HEK293T (cell line): ENCODE measurements around the gene PXMP2.
A peak's percentile ranks its signal among the peaks of the same experiment; 100 is the strongest.

Experiments
- CTCF ChIA-PET: fragments of 350-600 bp; formaldehyde crosslinking; extraction: SDS; loops from one replicate; lab custom pipeline; 2021; ENCODE audit warnings: antibody characterized with exemption, inconsistent platforms; lab: Yijun Ruan, JAX
- POLR2A ChIA-PET: fragments of 350-600 bp; formaldehyde crosslinking; extraction: SDS; loops from one replicate; lab custom pipeline; 2020; ENCODE audit warnings: antibody characterized with exemption, inconsistent platforms; lab: Yijun Ruan, JAX
- DNase-seq: peaks from one replicate; pipeline ENCODE4 v3.0.0; 2012; ENCODE audit warnings: mixed read lengths; ENCODE audit errors: extremely low spot score
- ARNT ChIP-seq: fragments of 450-650 bp; IDR thresholded peaks from 2 replicates; pipeline ENCODE4 v1.6.1; 2017; ENCODE audit warnings: mild to moderate bottlenecking
- BHLHE40 ChIP-seq: fragments of 450-650 bp; IDR thresholded peaks from 2 replicates; pipeline ENCODE4 v1.6.1; 2016; ENCODE audit warnings: mild to moderate bottlenecking, moderate library complexity, borderline replicate concordance
- CTBP1 ChIP-seq: fragments of 450-650 bp; IDR thresholded peaks from 2 replicates; pipeline ENCODE4 v1.6.1; 2016; ENCODE audit warnings: borderline replicate concordance
- ELF4 ChIP-seq: fragments of 450-650 bp; IDR thresholded peaks from 2 replicates; pipeline ENCODE4 v1.6.1; 2017; ENCODE audit warnings: antibody characterized with exemption
- FOXA1 ChIP-seq: fragments of 450-650 bp; IDR thresholded peaks from 2 replicates; pipeline ENCODE4 v1.6.1; 2016; ENCODE audit warnings: mild to moderate bottlenecking
- FOXK2 ChIP-seq: fragments of 450-650 bp; IDR thresholded peaks from 2 replicates; pipeline ENCODE4 v1.6.1; 2016; ENCODE audit warnings: mild to moderate bottlenecking
- FOXM1 ChIP-seq: fragments of 450-650 bp; IDR thresholded peaks from 2 replicates; pipeline ENCODE4 v1.6.1; 2017; ENCODE audit warnings: mild to moderate bottlenecking, borderline replicate concordance
- HDGF ChIP-seq: fragments of 450-650 bp; IDR thresholded peaks from 2 replicates; pipeline ENCODE4 v1.6.1; 2017; ENCODE audit warnings: antibody characterized with exemption, borderline replicate concordance
- L3MBTL2 ChIP-seq: fragments of 450-650 bp; conservative IDR thresholded peaks from 2 replicates; pipeline ENCODE4 v1.6.1; 2016; ENCODE audit warnings: mild to moderate bottlenecking
- LEF1 ChIP-seq: fragments of 450-650 bp; IDR thresholded peaks from 2 replicates; pipeline ENCODE4 v1.6.1; 2017; ENCODE audit warnings: mild to moderate bottlenecking, borderline replicate concordance
- NFRKB ChIP-seq: fragments of 450-650 bp; IDR thresholded peaks from 2 replicates; pipeline ENCODE4 v1.6.1; 2016; ENCODE audit warnings: mild to moderate bottlenecking, moderate library complexity
- SP1 ChIP-seq: fragments of 450-650 bp; IDR thresholded peaks from 2 replicates; pipeline ENCODE4 v1.6.1; 2017
- SUZ12 ChIP-seq: fragments of 450-650 bp; IDR thresholded peaks from 2 replicates; pipeline ENCODE4 v1.6.1; 2016; ENCODE audit warnings: mild to moderate bottlenecking
- TARDBP ChIP-seq: fragments of 450-650 bp; IDR thresholded peaks from 2 replicates; pipeline ENCODE4 v1.6.1; 2016
- ZNF384 ChIP-seq: fragments of 450-650 bp; IDR thresholded peaks from 2 replicates; pipeline ENCODE4 v1.6.1; 2016
- TF ChIP-seq, protein P1 (sequence below): fragments of 450-650 bp; IDR thresholded peaks from 2 replicates; pipeline ENCODE4 v1.6.1; 2016

Gene PXMP2

DNA sequence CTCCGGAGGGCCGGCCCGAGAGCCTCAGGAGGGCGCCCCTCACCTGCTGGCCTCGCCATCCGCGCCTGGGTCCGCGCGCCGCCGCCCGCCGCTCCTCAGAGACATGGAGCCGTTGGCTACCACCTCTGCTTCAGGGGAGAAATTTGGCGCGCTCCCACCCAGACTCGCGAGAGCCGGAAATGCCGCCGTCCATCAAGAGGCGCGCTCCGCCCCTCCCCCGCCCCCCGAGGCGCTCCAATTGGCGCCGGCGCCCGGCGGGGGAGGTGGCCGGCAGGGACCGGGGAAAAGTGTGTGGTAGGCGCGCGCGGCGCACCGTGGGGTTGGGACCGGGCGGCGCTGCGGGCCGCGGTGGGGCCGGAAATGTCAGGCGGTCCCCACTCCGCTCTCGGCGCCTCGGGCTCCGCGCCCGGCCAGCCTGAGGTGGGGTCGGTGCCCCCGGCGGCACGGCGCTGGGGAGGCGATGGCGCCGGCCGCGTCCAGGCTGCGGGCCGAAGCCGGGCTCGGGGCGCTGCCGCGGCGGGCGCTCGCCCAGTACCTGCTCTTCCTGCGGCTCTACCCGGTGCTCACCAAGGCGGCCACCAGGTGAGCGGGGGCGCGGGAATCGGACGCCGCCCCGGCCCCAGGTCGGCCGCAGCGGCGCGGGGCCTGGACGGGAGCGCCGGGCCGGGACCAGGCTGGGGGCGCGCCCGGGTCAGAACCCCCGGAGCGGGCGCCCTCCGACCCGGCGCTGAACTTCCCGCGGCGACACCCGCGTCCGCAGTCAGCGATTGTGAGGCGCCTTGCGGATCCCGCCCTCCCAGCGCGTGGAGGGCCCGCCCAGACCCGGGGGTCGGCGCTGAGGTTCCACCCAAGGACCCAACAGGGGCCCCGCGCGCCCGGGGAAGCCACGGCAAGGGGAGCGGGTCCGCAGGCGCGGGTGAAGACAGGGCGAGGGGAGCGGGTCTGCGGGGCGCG lies at the start of gene PXMP2, which contains the start of gene POLE:
Gene PXMP2, plus strand, starts transcription at position 377 of the 954 bp plus-strand sequence. Its CDS starts 84 bp downstream, at position 461.
Gene POLE, minus strand, starts transcription at position 132 of the 954 bp plus-strand sequence. Its CDS starts 27 bp downstream, at position 105.
- POLR2A ChIA-PET = no interaction called here
- CTCF ChIA-PET = no interaction called here
- TF ChIP-seq, protein P1, sequence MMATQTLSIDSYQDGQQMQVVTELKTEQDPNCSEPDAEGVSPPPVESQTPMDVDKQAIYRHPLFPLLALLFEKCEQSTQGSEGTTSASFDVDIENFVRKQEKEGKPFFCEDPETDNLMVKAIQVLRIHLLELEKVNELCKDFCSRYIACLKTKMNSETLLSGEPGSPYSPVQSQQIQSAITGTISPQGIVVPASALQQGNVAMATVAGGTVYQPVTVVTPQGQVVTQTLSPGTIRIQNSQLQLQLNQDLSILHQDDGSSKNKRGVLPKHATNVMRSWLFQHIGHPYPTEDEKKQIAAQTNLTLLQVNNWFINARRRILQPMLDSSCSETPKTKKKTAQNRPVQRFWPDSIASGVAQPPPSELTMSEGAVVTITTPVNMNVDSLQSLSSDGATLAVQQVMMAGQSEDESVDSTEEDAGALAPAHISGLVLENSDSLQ = peak; percentile 96
- TF ChIP-seq FOXM1 (peak; percentile 90), ZNF384 (no peak), L3MBTL2 (0 out of 2 replicates have a peak, but pooled peaks have one; percentile 29)
- peak; percentile 96 for DNase-seq

DNA sequence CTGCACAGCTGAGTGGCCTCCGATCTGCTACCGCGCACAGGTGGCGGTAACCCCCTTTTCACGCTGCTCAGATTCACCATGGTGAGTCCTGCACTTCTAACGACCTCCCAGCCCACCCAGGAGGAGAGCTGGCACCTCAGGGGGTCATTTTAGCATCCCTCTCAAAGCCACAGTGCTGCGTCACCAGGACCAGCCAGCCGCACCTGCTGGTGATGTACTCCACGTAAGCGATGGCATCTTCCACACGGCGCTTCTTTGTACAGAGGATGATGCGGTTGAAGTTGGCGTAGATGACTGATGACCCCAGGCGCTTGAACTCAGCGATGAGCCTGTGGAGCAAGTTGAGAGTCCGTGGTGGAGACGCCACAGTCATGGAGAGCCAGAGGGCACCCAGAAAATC lies 49.6 kb upstream of the PXMP2 start:
- ChIA-PET CTCF (interaction anchor here (0.9 kb wide), 1 partner anchor 224 kb away, joined by 4 read pairs; no protein-coding TSS in a partner anchor), POLR2A (no interaction called here)
- TF ChIP-seq FOXK2 = no peak
- no peak for TF ChIP-seq ARNT
- TF ChIP-seq FOXA1 = no peak
- TF ChIP-seq, protein P1 = no peak
- TF ChIP-seq HDGF = no peak
- DNase-seq = no peak

- POLR2A ChIA-PET = no interaction called here
- TF ChIP-seq ZNF384 = no peak
- TF ChIP-seq TARDBP = no peak
- no peak for TF ChIP-seq ELF4
- no peak for TF ChIP-seq BHLHE40
- no peak for TF ChIP-seq L3MBTL2
- TF ChIP-seq FOXM1 = no peak
- TF ChIP-seq FOXK2 = no peak
- no peak for TF ChIP-seq FOXA1
- TF ChIP-seq CTBP1 = no peak
- CTCF ChIA-PET = interaction anchor here (0.9 to 1.4 kb wide), 7 partner anchors 10 to 225 kb away, joined by 3 to 5 read pairs (median 4); no protein-coding TSS in a partner anchor
- DNase-seq = peak; percentile 74
Measured at GRCh38 chr12:132638541-132639408, 48.6 kb upstream of the PXMP2 start.

DNA sequence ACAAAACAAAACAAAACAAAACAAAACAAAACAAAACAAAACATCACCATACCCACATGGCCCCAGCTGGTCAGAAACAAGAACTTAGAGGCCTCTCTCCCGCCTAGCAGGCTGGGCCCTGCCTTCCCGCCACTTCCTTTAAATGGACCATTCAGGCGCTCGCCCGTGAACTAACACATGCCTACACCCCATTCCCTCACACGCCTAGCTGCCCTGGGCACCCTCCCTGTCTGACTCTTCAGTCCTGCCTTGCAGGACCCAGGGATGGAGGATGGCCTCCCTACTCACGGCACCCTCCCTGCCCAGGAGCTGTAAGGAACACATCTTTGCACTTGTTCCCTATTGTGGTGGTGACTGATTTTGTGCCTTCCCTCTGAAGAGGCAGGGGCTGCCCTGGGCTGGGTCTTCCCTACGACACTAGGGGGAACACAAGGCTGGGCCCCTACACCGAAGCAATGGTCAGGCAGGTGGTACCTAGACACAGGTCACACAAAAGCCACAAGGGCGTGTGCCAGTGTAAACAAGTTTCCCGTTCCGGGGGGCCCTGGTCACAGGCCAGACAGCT lies 47.3 kb upstream of the PXMP2 start:
- POLR2A ChIA-PET = no interaction called here
- CTCF ChIA-PET = no interaction called here
- TF ChIP-seq L3MBTL2 (no peak), LEF1 (no peak), TARDBP (no peak), ELF4 (no peak), NFRKB (no peak), HDGF (no peak), SP1 (no peak), SUZ12 (no peak), FOXK2 (no peak), ZNF384 (no peak), CTBP1 (no peak), ARNT (no peak), BHLHE40 (no peak), FOXA1 (no peak), FOXM1 (no peak)
- TF ChIP-seq, protein P1 = no peak
- no peak for DNase-seq

- ChIA-PET POLR2A (no interaction called here), CTCF (no interaction called here)
- no peak for TF ChIP-seq SP1
- DNase-seq = no peak
Measured at GRCh38 chr12:132640936-132641335, 46.5 kb upstream of the PXMP2 start.
